Brain microvascular endothelial cell (primary cell): ENCODE data around the gene GNAO1.

Source experiments
- DNase-seq: peaks from one replicate; pipeline ENCODE4 v3.0.0-alpha.2; 2020
- H3K27ac ChIP-seq: fragments of 250-450 bp; sonication (Bioruptor Pico); 2 replicates; pipeline ENCODE4 v1.5.1; 2020; ENCODE audit warnings: mild to moderate bottlenecking, moderate library complexity
- H3K27me3 ChIP-seq: fragments of 250-450 bp; sonication (Bioruptor Pico); replicated peaks from 2 replicates; pipeline ENCODE4 v1.5.1; 2020; ENCODE audit warnings: mild to moderate bottlenecking
- H3K36me3 ChIP-seq: fragments of 250-450 bp; sonication (Bioruptor Pico); replicated peaks from 2 replicates; pipeline ENCODE4 v1.5.1; 2020; ENCODE audit warnings: mild to moderate bottlenecking
- H3K4me3 ChIP-seq: 2 replicates; pipeline ENCODE4 v1.5.1; 2011; ENCODE audit warnings: low read depth, mild to moderate bottlenecking, control low read depth, low read length, moderate library complexity
- CTCF ChIP-seq: IDR thresholded peaks from 2 replicates; pipeline ENCODE4 v1.5.1; 2011; ENCODE audit warnings: low read depth, mild to moderate bottlenecking, moderate library complexity, low read length, control low read depth, inconsistent platforms; ENCODE audit errors: missing control alignments
- in situ Hi-C: cut with HindIII; loops from 2 replicates; pipeline ENCODE4 v1.10.0; 2017; ENCODE audit warnings: low sequenced_read_pairs, low pct_ligation_motif_present

Gene GNAO1

GRCh38 chr16:56355786-56356275 is 164.5 kb downstream of the GNAO1 start:
- H3K36me3 ChIP-seq: no peaks in the 10 kb centered on the region
- in situ Hi-C loops: no loop called here
- H3K27ac ChIP-seq: peak overlapping the region; percentile 75
- DNase-seq: no peak
- H3K27me3 ChIP-seq: no peaks in the 10 kb centered on the region
- TF ChIP-seq CTCF: no peak
- H3K4me3 ChIP-seq: peak overlapping the region; percentile 43

GRCh38 chr16:56356276-56357240 is 165.3 kb downstream of the GNAO1 start:
- Histone ChIP-seq H3K4me3 (peak overlapping the region; percentile 43), H3K27ac (peak overlapping the region; percentile 75)
- in situ Hi-C loops: no loop called here

GRCh38 chr16:56357241-56357764 is 166.0 kb downstream of the GNAO1 start:
- in situ Hi-C loops: no loop called here
- TF ChIP-seq CTCF: no peak
- H3K27ac ChIP-seq: peak overlapping the region; percentile 75
- no peaks in the 10 kb centered on the region for H3K27me3 ChIP-seq
- peak overlapping the region; percentile 43 for H3K4me3 ChIP-seq
- DNase-seq: peak; percentile 14
- H3K36me3 ChIP-seq: no peaks in the 10 kb centered on the region

More at GRCh38 chr16:56356276-56357240, 165.3 kb downstream of the GNAO1 start:
- peak; percentile 91 for TF ChIP-seq CTCF
- peak; percentile 83 for DNase-seq
- H3K36me3 ChIP-seq: no peaks in the 10 kb centered on the region
- no peaks in the 10 kb centered on the region for H3K27me3 ChIP-seq

- DNase-seq: no peak
- H3K27me3 ChIP-seq: no peaks in the 10 kb centered on the region
- peak; percentile 27 for TF ChIP-seq CTCF
- in situ Hi-C loops: no loop called here
- H3K36me3 ChIP-seq: peaks cover 5% of the 10 kb centered on the region
- H3K4me3 ChIP-seq: no peak overlapping the region
- H3K27ac ChIP-seq: peak overlapping the region; percentile 75
These were observed 166.6 kb downstream of the GNAO1 start for GRCh38 chr16:56357765-56358322.

- H3K4me3 ChIP-seq: no peak overlapping the region
- H3K27me3 ChIP-seq: no peaks in the 10 kb centered on the region
- no peak for TF ChIP-seq CTCF
- no peak for DNase-seq
- in situ Hi-C loops: no loop called here
- H3K27ac ChIP-seq: no peak overlapping the region
- H3K36me3 ChIP-seq: peaks cover 22% of the 10 kb centered on the region
These were observed 169.1 kb downstream of the GNAO1 start for GRCh38 chr16:56360117-56361008.
